Karpas-422 (cell line): ENCODE data around the gene ST7. TPM values are rescaled to one million over a fixed set of nuclear protein-coding genes. Genes with fewer than 3 reads are reported as not detected.

Source experiments
- DNase-seq: peaks from one replicate; pipeline ENCODE4 v3.0.0-alpha.2; 2015
- H2AFZ ChIP-seq: fragments of 200-600 bp; sonication (generic); 2 replicates; pipeline ENCODE4 v1.6.1; 2014; ENCODE audit warnings: antibody characterized with exemption, low read length, mixed read lengths
- H3K27ac ChIP-seq: fragments of 200-600 bp; sonication (generic); 2 replicates; pipeline ENCODE4 v1.5.1; 2014; ENCODE audit warnings: mild to moderate bottlenecking, low read length, moderate library complexity
- H3K27me3 ChIP-seq: fragments of 200-600 bp; sonication (generic); 2 replicates; pipeline ENCODE4 v1.6.1; 2014; ENCODE audit warnings: low read length, mixed read lengths
- H3K36me3 ChIP-seq: fragments of 200-600 bp; sonication (generic); 2 replicates; pipeline ENCODE4 v1.6.1; 2014; ENCODE audit warnings: low read length, mixed read lengths; ENCODE audit not compliant: insufficient read depth
- H3K4me1 ChIP-seq: fragments of 200-600 bp; sonication (generic); 2 replicates; pipeline ENCODE4 v1.6.1; 2014; ENCODE audit warnings: mild to moderate bottlenecking, low read length, mixed read lengths
- H3K4me2 ChIP-seq: fragments of 200-600 bp; sonication (generic); 2 replicates; pipeline ENCODE4 v1.6.1; 2014; ENCODE audit warnings: low read length, low read depth, mild to moderate bottlenecking; ENCODE audit not compliant: poor library complexity, severe bottlenecking
- H3K4me3 ChIP-seq: fragments of 200-600 bp; sonication (generic); 2 replicates; pipeline ENCODE4 v1.5.1; 2014; ENCODE audit warnings: mild to moderate bottlenecking, antibody characterized with exemption, low read length, mixed read lengths
- H3K79me2 ChIP-seq: fragments of 200-600 bp; sonication (generic); 2 replicates; pipeline ENCODE4 v1.6.1; 2014; ENCODE audit warnings: mild to moderate bottlenecking, low read length, mixed read lengths
- H3K9ac ChIP-seq: fragments of 200-600 bp; sonication (generic); 2 replicates; pipeline ENCODE4 v1.6.0; 2014; ENCODE audit warnings: low read length
- H3K9me2 ChIP-seq: fragments of 200-600 bp; sonication (generic), shearing (Covaris generic); replicated peaks from 2 replicates; pipeline ENCODE4 v1.6.0; 2014; ENCODE audit warnings: mild to moderate bottlenecking, low read length, moderate library complexity; ENCODE audit not compliant: insufficient read depth
- H3K9me3 ChIP-seq: fragments of 300-700, 200-600 bp; sonication (generic); 2 replicates; pipeline ENCODE4 v1.6.1; 2014; ENCODE audit warnings: low read length, mixed read lengths
- H4K20me1 ChIP-seq: fragments of 200-600 bp; sonication (generic); 2 replicates; pipeline ENCODE4 v1.6.1; 2014; ENCODE audit warnings: mild to moderate bottlenecking, antibody characterized with exemption, low read length, low read depth; ENCODE audit not compliant: insufficient read depth
- total RNA-seq: library from RNA; depleted of rRNA; stranded (reverse); fragments of >200 nt; shearing (Covaris generic); gene quantifications from 2 replicates; pipeline ENCODE4 v1.2.3, GENCODE V29; 2014; ENCODE audit warnings: low replicate concordance

The ST7 gene
- total RNA-seq, 1 experiment from 2014 or later = 4.6 TPM

GRCh38 chr7:117152213-117153007, 199.1 kb downstream of the ST7 start:
- DNase-seq = no peak
- no peaks in the 10 kb centered on the region for H3K4me1 ChIP-seq
- no peaks in the 10 kb centered on the region for H3K9me3 ChIP-seq
- no peaks in the 10 kb centered on the region for H3K36me3 ChIP-seq
- H3K27ac ChIP-seq = no peak overlapping the region
- H3K4me3 ChIP-seq = no peak overlapping the region
- H2AFZ ChIP-seq = no peak overlapping the region
- H3K4me2 ChIP-seq = no peak overlapping the region
- no peaks in the 10 kb centered on the region for H4K20me1 ChIP-seq
- H3K79me2 ChIP-seq = no peaks in the 10 kb centered on the region
- H3K9me2 ChIP-seq = no peaks in the 10 kb centered on the region
- H3K27me3 ChIP-seq = no peaks in the 10 kb centered on the region
- H3K9ac ChIP-seq = no peak overlapping the region

DNA sequence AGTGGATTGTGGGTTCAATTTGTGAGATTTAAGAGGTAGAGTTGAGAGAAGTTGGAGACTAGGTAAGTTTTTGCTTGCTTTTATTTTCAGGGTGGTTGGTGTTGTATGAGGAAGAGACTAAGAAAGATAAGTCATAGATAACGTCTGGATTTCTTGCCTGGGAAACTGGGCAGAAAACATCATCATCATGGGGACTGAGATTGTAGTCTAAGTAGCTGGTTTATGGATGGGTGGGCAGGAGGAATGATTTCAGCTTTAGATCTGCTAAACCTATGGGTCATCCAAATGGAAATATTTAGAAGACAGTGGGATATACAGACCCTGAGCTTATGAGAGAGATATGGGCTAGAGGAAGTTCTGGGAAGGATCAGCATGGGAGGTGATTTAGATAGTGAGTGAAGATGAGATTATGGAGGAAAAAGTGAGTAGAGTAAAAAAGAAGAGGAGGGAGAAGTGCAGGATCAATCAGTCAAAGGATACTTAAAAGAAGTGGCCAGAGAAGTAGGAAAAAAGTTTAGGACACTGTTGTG, 199.8 kb downstream of the ST7 start:
- no peaks in the 10 kb centered on the region for H4K20me1 ChIP-seq
- H3K9me3 ChIP-seq = no peaks in the 10 kb centered on the region
- no peaks in the 10 kb centered on the region for H3K4me1 ChIP-seq
- H3K4me2 ChIP-seq = no peak overlapping the region
- no peaks in the 10 kb centered on the region for H3K27me3 ChIP-seq
- no peak overlapping the region for H3K27ac ChIP-seq
- H3K4me3 ChIP-seq = no peak overlapping the region
- no peaks in the 10 kb centered on the region for H3K9me2 ChIP-seq
- H3K36me3 ChIP-seq = no peaks in the 10 kb centered on the region
- H3K79me2 ChIP-seq = no peaks in the 10 kb centered on the region
- no peak for DNase-seq
- H2AFZ ChIP-seq = no peak overlapping the region
- H3K9ac ChIP-seq = no peak overlapping the region

- no peak overlapping the region for H3K27ac ChIP-seq
- no peak overlapping the region for H3K4me2 ChIP-seq
- H3K4me1 ChIP-seq = no peaks in the 10 kb centered on the region
- H3K9me2 ChIP-seq = no peaks in the 10 kb centered on the region
- H4K20me1 ChIP-seq = no peaks in the 10 kb centered on the region
- no peak overlapping the region for H2AFZ ChIP-seq
- H3K9ac ChIP-seq = no peak overlapping the region
- no peaks in the 10 kb centered on the region for H3K79me2 ChIP-seq
- H3K4me3 ChIP-seq = no peak overlapping the region
- no peaks in the 10 kb centered on the region for H3K27me3 ChIP-seq
- no peak for DNase-seq
- H3K9me3 ChIP-seq = no peaks in the 10 kb centered on the region
- no peaks in the 10 kb centered on the region for H3K36me3 ChIP-seq
These were observed 201.4 kb downstream of the ST7 start for GRCh38 chr7:117154721-117155120.

DNA sequence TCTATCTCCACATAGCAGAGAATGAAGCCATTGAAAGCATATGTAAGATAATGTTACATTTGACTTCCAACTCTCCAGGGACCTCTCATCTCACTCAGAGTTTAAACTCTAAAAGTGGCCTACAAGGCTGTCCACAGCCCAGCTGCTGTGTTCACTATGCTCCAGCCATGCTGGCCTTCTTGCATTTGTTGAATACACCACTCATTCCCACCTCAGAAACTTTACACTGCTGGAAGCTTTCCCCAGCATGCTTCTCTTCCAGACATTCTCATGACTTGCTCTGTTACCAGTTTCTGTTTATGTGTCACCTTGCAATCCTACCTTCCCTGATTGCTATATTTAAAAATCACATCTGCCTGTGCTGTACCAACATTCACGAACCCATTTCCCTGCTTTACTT, 202.4 kb downstream of the ST7 start:
- Histone ChIP-seq H2AFZ (no peak overlapping the region), H3K27me3 (no peaks in the 10 kb centered on the region), H3K4me1 (no peaks in the 10 kb centered on the region), H3K9me2 (no peaks in the 10 kb centered on the region), H3K4me3 (no peak overlapping the region), H3K4me2 (no peak overlapping the region), H3K9ac (no peak overlapping the region), H3K27ac (no peak overlapping the region), H3K36me3 (no peaks in the 10 kb centered on the region), H3K9me3 (no peaks in the 10 kb centered on the region), H3K79me2 (no peaks in the 10 kb centered on the region), H4K20me1 (no peaks in the 10 kb centered on the region)
- DNase-seq = no peak

DNA sequence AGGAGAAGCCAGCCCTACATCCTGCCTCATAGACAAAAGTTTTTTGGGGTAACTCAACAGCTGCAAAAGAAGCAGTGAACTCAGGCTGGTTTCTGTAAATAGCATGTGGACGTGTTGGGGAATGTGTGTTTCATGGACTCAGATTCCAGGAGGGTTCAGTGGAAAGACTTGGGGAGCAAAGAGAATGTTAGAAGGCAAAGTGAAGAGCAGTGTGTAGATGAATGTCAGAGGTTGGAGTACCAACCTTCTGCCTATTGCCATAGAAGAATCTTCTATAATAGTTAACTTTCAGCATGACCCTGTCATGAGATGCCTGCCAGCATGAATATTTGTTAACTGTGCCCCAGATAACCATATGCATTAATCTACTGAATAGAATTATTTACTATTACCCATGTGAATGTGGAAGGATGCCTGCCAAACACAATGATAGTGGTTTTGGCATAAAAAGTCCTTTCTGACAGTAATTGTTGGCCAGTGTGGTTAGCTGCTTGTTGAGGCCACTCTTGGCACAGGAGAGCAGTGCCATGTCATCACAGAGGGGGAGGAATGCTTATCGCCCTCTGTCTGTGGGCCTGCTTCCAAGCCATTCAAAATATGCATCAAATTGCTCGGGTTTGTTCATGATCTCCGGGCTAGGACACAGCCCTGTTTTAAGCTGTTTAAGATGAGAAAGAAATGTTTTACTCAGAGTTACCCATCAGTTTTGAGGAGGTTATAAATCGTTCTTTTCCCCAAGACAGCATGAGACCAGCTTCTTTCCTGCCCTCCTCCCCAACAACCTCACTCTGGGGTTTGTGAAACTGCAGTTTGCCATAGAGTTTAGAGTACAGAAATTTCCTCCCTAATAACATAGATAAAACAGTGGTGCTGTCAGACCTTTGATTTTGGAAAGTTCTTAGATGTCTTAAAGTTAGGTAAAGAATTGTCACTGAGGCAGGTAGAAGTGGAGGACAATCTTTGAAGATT, 204.2 kb downstream of the ST7 start:
- Histone ChIP-seq H3K9me3 (no peaks in the 10 kb centered on the region), H3K9ac (no peak overlapping the region), H3K4me2 (no peak overlapping the region), H3K9me2 (no peaks in the 10 kb centered on the region), H3K4me3 (no peak overlapping the region), H3K27me3 (no peaks in the 10 kb centered on the region), H3K79me2 (no peaks in the 10 kb centered on the region), H4K20me1 (no peaks in the 10 kb centered on the region), H3K4me1 (no peaks in the 10 kb centered on the region), H3K36me3 (no peaks in the 10 kb centered on the region), H3K27ac (no peak overlapping the region), H2AFZ (no peak overlapping the region)
- no peak for DNase-seq

GRCh38 chr7:117158941-117159697, 205.8 kb downstream of the ST7 start:
- no peak overlapping the region for H3K27ac ChIP-seq
- no peak overlapping the region for H3K4me3 ChIP-seq
- H3K4me1 ChIP-seq = no peaks in the 10 kb centered on the region
- H4K20me1 ChIP-seq = no peaks in the 10 kb centered on the region
- H2AFZ ChIP-seq = no peak overlapping the region
- no peak overlapping the region for H3K4me2 ChIP-seq
- H3K27me3 ChIP-seq = no peaks in the 10 kb centered on the region
- no peaks in the 10 kb centered on the region for H3K9me2 ChIP-seq
- H3K9me3 ChIP-seq = no peaks in the 10 kb centered on the region
- no peak for DNase-seq
- no peak overlapping the region for H3K9ac ChIP-seq
- no peaks in the 10 kb centered on the region for H3K79me2 ChIP-seq
- H3K36me3 ChIP-seq = no peaks in the 10 kb centered on the region

- no peaks in the 10 kb centered on the region for H3K27me3 ChIP-seq
- DNase-seq = no peak
- no peak overlapping the region for H3K9ac ChIP-seq
- no peaks in the 10 kb centered on the region for H3K4me1 ChIP-seq
- H3K4me3 ChIP-seq = no peak overlapping the region
- H3K36me3 ChIP-seq = no peaks in the 10 kb centered on the region
- no peak overlapping the region for H3K27ac ChIP-seq
- no peak overlapping the region for H3K4me2 ChIP-seq
- H3K9me3 ChIP-seq = no peaks in the 10 kb centered on the region
- no peaks in the 10 kb centered on the region for H3K79me2 ChIP-seq
- no peaks in the 10 kb centered on the region for H3K9me2 ChIP-seq
- no peak overlapping the region for H2AFZ ChIP-seq
- H4K20me1 ChIP-seq = no peaks in the 10 kb centered on the region
These were observed 209.8 kb downstream of the ST7 start for GRCh38 chr7:117163101-117163500.
